SHP77 (cell line): Measurements from ENCODE around the gene TSPAN15.

Experiments used
- DNase-seq, 2 experiments: peaks; one replicate each; lab custom pipeline; 2025; lab: John Stamatoyannopoulos, UW

Gene TSPAN15

DNA sequence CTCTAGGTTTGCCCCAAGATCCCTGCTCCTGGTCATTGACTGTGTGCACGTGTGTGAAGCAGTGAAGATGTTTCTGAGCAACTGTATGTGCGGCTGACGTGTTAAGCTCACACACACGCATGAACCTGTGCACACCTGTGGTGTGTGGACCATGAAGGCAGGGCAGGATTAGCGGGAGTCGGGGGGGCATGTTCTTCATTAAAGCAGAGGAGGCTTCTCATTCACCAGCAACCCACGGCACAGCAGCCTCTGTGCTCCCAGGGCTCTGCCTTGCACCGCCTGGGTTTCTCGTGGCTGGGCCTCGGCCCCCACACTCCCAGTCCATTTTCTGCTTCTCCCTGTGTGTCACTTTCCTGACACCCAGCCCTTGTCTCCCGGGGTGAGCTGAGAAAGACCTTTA lies 33.7 kb upstream of the TSPAN15 start:
- no peak for DNase-seq

DNA sequence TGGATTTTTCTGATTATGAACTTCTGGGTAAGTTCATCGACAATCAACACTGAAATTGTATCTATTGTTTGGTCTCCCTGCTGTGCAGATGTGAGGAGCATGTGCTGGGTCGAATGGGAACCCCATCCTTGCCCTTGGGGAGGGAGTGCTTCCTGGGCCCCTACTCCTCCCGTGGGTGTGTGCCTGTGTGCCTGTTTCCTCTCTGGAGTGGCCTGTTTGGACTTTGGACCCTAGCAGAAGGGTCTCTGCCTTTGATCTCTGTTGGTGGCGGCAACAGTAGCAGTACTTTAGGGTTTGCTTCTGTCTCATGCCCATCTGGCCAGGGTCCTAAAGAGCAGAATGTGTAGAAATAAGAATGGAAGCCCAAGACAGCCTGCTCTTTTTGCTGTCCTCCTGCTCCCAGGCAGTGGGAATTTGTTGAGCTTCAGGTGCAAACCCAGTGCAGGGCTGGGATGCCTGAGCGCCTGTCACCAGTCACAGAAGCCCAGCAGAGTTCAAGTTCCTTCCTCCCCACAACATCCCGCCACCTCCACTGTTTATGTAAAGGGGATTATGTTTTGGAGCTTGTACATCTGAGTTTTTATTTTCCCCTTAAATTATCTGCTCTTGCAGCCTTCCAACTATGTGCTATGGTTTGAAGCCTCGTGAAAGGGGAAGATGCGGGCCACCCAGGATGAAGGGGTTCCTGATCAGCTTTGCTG lies 33.1 kb upstream of the TSPAN15 start:
- no peak for DNase-seq

DNA sequence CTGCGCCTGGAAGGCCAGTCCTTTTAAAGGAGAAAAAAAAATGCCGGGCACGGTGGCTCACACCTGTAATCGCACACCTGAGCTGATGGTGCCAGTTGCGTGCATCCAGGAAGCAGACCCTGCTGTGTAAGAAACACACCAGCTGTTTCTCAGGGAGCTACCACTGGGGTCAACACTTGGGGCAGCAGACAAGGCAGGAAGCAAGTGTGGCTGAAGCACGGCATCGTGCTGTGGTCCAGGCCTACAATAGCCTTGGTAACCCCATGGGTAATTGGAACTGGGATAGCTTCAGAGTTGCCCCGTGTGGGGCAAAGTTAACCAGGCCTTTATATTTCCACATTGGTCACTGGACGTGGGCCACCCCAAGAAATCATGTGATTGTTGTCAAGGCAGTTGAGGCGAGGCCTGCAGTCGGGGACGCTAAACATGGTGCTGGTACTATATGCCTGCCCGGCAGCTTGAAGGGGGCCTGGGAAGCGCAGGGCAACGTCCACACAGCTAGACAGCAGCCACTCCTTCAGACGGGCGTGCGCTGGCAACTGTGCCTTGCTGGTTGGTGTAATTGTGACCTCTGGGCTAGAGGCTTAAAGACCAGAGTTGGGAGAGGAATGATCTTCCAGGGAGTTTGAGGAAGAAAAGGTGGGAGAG lies 32.0 kb upstream of the TSPAN15 start:
- no peak for DNase-seq

DNA sequence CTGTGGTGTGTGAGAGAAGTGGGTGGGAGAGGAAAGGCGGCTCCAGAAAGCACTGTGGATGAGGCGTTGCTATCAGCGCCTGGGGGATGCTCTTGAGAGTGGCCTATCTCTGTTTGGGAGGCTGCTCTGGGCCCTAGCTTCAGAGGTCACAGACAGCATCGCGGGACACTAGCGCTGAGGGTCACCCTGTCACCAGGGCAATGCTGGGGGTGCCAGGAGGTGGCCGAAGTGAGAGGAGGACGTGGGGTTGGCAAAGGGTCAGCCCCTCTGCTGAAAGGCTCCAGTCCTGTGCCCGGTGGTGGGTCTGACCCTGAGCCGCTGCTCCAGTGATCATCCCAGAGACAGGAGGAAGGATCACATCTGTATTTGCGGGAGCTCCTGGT lies 31.5 kb upstream of the TSPAN15 start:
- DNase-seq = no peak

DNA sequence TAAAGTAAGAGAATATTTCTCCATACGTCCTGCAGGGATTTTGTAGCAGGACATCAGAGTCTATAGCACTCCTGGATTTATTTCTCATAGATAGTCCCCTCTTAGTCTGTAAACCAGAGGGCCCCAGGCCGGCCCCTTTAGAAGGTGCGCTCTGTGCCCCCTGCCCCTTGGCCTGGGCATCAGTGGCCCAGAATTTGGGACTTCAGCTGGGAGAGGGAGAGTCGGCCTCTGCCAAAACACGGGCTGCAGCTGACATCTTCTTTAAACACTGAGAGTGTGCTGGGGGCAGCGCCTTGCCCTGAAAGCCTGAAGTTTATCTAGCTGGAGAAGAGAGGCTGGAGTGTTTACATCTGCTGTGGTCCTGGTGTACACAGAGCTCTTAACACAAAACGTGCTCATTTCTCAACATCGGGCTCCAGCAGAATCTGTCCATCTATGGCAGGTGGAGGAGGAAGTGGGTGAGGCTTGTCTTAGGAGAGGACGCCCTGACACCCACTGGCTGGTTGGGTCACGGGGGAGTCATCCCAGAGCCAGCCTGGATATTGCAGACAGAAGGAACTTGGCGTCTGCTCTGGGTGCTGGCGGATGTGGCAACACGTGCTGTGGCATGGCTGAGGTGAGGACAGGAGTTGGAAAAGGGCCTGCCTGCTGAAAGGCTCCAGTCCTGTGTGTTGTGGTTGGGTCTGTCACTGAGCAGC lies 29.5 kb upstream of the TSPAN15 start:
- DNase-seq = peak; percentile 43 to 61

DNA sequence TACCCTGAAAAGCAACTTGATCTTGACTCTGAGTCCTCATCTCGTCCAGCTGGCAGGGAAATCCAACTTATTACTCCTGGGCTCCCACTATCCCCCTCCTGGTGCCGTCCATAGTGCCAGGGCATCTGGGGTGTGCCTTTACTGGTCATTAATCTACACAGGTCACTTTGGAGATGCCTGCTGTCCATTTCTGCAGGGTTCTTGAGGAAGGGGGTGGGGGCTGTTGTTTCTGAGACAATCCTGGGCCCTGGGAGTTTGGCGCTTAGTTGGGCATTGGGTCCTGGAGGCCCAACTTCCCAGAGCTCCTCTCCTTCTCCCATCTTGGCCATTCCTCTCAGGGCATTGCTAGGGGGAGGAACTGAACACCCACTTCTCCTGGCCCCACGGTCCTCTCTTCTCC lies 28.6 kb upstream of the TSPAN15 start:
- DNase-seq = no peak

DNA sequence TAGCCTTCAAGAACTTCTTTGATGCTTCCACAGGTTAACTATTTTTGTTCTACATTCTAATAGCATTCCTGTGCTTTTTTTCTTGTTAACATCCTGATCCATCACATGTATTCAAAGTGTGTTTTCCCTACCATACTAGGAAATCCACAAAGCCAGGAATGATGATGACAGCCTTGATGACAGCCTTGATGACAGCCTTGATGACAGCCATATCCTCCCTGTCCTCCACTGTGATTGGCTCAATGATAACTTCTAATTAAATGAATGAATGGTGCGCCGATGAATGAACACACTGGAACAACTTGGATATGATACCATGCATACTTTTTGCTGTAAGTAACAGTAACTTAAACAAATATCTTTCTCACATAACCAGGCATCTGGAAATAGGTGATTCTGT lies 26.2 kb upstream of the TSPAN15 start:
- no peak for DNase-seq

DNA sequence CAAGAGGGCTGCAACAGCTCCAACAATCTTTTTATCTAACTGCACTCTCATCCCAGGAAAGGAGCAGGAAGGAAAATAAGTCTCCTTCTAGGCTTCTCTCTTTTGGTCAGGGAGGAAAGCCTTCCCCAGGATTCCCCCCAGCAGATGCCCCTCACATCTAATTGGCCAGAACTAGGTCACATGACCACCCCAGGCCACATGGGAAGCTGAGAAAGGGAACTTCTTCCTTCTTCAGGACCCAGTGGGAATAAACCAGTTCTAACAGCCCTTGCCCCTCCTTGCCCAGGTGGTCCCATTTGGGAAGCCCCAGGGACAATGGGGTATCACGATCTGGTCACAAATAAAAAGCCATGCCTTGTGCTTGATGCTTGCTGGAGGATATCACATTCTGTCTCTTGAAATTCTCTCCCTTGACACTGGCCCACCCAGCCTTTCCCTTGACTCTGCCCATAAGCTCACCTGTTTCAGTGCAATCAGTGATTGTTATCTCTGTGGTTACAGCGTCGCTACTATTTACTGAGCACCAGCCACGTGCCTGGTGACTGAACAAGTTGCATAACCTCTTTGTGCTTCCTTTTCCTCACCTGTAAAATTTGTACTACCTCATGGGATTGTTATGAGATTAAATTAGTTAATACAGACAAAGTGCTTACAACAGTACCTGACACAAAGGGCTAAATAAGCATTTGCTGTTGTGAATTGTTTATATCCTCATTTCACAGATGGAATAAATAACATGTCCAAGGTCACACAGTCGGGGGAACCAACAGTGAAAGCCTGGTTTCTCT lies 25.6 kb upstream of the TSPAN15 start:
- DNase-seq = peak in 1 of 2 experiments; percentile 1

DNA sequence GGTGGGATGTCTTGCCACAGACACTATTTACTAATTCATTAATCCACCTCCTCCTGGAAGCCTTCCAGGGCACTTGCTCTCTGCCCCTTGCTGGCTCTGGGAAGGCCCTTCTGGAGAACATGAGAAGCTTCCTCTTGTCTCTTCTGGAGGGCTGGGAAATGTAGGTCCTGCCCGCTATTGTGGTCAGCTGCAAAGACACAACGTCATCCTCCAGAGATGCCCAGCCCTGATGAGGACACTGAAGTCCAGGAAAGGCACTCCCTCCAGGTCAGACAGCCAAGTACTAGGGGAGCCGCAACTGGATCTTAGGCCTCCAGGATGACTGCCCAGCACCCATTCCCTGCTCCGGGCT lies 24.9 kb upstream of the TSPAN15 start:
- DNase-seq = no peak

DNA sequence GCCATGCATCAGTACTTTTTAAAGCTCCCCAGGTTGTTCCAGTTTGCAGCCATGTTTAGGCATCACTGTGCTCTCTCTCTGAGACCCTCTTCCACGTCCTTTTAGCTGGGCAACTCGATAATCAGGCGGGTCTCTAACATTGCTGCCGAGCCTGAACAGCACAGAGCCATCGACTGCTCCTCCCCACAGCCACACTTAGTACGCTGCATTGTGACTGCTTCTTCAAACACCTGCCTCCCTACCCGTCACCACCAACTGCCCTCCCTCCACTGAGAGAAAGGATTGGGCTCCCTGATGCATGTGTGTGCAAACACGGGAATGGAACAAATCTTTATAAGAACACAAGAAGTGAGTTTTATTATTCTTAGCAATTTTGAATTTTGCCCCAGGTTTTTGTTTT lies 23.1 kb upstream of the TSPAN15 start:
- DNase-seq = peak; percentile 32 to 62

DNA sequence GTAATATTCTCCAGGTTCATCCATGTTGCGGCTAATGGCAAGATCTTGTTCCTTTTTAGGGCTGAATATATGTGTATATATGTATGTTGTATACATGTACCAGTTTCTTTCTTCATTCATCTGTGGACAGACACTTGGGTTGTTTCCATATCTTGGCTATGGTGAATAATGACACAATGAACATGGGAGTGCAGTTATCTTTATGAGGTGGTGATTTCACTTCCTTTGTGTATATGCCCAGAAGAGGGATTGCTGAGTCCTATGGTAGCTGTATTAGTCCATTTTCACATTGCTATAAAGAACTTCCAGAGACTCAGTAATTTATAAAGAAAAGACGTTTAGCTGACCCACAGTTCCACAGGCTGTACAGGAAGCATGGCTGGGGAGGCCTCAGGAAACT lies 17.1 kb upstream of the TSPAN15 start:
- no peak for DNase-seq

DNA sequence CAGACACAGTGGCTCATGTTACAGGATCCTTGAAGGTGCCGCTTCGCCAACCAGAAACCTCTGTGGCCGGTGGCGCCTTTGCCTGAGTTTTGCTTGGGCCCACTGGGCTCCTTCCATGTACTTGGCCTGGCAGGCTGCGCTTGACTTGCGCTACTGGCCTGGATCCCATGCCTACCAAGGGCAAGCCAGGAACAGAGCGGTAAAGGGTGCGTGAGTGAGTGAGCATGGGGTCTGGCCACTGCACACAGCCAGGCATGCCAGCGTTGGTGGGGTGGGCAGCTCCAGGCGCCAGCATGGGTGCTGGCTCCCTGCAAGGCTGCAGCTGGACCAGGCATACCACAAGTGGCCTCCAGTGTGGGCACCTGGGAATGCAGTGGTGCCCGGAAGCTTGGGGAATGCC lies 16.3 kb upstream of the TSPAN15 start:
- DNase-seq = no peak

DNA sequence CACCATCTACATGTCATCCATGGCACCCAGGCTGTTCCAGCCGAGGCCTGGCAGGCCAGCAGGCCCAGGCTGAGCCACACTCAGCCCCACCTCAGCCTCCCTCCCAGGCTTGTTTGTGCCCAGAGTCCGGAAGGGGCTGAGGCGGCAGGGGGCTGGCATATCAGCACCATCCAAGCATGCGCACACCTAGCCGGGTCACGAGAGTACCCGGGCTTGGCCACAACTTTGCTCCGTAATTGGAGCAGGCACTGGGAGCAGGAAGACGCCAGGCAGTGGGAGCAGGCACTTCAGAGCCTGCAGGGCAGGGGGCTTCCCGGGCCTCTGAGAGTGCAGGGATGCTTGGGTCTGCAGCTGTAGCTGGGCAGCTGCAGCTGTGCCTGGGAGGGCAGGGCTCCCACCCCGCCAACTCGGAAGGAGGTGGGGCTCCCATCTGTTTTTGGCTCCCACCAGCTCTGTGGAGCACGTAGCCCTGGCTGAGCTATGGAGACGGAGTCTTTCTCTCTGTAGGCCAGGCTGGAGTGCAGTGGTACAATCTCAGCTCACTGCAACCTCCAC lies 15.2 kb upstream of the TSPAN15 start:
- no peak for DNase-seq

DNA sequence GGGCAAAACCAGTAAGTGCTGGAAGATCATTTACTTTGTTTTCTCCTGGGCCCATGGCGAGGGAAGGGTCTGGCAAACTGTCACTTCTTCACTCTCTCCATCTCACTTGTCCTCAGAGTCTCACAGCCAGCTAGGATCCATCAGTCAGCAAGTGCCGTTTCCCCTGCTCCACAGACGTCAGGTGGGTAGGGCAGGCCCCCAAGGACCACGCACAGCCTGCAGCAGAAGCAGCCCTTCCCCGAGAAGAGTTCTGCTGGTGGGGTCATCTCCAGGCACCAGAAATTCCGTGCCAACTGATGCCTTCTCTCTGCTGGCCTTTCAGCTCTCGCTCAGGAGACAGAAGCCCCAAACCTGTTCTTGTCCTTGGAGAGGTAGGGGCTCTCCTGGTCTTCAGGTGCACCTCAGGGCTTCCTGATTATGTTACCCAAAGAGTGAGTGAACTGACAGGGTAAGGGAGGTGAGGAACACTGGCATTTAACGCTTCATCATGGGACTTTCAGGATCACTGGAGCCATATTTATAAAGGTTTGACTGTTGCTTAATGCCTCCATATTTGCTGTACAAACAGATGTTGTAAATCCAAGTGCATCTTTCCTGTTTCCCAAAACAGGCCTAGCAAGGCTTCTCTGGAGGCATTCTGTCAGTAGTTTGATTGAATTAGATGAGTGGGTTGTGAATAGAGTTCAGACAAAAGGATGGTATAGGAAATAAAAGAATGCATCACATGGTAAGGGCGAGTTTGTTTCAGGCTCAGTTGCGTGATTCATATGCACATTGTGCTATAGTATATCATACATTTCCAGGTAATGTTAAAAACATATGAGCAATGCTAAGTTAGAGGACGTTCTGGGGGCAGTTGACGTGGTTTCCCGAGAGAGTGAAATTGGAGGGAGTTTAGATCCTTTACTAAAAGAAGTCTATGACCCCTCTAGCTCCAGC lies 13.7 kb upstream of the TSPAN15 start:
- DNase-seq = no peak

DNA sequence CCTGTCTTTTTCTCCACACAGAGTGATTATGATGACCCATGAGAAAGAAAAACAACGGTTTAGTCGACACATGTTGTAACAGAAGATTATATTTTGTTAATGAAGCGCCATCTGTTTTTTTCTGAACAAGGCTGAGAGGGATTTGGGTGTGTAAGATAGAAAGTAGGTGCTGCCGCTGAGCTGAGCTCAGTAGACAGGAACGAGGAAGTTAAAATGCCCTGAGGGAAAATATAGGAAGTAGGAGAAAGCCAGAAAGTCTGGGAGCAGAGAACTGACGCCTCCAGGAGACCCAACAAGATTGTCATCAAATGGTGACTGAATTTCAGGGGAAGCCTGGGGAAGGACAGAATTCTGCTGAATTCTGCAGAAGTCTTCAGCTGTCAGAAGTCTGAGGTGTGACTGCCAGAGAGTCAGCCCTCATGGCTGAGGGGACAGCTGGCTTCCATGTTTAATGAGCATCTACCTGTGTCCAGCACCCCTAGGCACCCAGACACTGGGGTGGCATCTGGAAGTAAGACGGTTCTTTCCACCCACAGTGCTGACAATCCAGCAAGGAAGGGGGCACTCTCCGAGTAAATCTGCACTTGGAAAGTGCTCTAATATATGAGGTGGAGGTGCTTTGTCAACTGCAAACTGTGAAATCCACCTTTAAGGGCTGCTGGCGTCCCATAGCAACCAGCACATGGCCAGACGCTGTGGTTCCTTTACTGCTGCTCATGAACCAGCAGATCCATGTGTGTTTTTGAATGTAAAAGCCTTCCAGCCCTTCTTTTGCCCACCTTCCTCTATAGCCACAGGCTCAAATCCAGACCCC lies 12.5 kb upstream of the TSPAN15 start:
- no peak for DNase-seq

DNA sequence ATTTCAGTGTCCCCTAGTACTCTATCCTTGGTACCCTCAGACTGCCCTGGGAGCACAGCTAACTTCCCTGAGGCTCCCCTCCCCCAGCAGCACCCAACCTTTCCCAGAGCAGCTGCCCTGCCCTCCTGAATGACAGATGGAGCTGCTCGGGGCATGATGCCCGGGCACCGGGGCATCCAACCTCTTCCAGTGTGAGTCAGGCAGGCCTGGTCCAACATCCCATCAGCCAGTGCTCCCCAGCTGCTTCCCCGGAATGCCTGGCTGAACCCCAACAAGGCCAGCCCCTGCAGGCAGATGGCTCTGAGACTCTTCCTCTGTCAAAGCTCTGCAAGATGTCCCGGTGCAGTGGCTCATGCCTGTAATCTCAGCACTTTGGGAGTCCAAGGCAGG lies 11.9 kb upstream of the TSPAN15 start:
- DNase-seq = no peak

DNA sequence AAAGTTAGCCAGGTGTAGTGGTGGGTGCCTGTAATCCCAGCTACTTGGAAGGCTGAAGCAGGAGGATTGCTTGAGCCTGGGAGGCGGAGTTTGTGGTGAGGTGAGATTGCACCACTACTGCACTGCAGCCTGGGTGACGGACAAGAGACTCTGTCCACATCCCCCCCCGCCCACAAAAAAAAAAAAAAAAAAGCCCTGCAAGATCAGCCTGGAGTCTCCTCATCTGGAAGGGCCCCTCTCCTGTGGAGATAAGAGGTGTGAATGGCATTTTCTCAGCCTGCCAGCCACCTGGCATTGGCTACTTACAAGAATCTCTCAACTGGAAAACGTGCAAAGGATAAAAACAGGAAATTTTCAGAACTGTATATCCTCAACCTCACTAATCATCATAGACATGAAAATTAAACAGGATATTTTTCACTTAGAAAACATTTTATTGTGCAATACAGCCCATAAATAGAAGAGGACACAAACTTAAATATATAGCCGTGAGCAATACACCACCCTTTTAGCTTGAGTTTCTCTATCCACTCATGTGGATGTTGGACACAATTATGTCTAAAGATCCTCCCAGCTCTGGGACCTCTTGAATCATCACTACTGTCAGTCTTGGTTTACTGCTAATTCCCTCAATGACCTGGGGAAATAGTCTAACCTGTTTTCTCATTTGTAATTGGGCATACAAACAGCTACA lies 11.3 kb upstream of the TSPAN15 start:
- no peak for DNase-seq

DNA sequence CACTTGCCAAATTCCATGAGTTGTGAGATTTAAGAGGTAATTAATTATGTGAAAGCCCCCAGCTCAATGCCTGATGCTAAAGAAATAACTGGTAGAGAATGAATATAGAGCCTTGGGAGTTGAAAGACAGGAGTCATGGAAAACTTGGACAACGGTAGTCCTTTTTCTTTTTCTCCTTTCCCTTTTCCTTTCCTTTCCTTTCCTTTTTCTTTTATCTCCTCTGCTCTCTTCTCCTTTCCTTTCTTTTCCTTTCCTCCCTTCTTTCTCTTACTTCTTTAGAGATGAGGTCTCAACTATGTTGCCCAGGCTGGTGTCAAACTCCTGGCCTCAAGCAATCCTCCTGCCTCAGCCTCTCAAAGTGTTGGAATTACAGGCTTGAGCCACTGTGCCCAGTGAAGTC lies 7.9 kb upstream of the TSPAN15 start:
- no peak for DNase-seq

DNA sequence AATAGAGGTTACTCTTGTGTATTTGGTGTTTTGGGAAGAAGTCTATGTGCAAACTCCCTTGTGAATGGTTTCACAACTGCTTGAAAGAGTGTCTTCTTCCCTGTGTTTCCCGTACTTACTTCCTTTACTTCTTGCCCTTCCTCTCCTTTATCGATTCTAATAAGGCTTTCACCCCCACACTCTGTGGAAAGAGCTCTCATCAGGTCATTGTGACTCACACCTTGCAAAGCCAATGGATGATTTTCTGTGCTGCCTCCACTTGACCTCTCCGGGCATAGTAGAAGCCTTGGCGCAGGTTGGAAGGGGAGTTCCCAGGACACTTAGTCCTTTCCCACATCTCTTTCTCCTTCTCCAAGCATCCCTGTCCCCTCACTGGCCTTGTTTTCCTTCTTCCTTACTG lies 6.2 kb upstream of the TSPAN15 start:
- no peak for DNase-seq

DNA sequence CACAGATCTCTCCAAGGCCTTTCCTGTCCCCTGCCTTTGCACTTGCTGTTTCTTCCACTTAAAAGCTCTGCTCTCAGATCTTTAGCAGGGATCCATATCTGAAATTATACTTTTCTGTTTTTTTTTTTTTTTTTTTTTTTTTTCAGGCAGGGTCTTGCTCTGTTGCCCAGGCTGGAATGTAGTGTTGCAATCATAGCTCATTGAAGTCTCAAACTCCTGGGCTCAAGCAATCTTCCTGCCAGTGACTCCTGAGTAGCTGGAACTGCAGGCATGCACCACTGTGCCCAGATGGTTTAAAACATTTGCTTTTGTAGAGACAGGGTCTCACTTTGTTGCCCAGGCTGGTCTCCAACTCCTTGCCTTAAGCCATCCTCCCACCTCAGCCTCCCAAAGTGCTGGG lies 5.0 kb upstream of the TSPAN15 start:
- DNase-seq = no peak
